Measurements from ENCODE around the gene FCSK. TPM values are rescaled to one million over a fixed set of nuclear protein-coding genes. Genes with fewer than 3 reads are reported as not detected.
A peak's percentile ranks its signal among the peaks of the same experiment; 100 is the strongest.

The FCSK gene
- total RNA-seq, 1 experiment from 2014 or later, result 6.4 TPM

GRCh38 chr16:70428178-70428998 lies 26.0 kb upstream of the FCSK start:
- H3K9ac ChIP-seq (ENCODE audit: low read length), result peak overlapping the region; percentile 69
- peak overlapping the region; percentile 9; the same call in 1 of the 2 replicates for H3K4me3 ChIP-seq (ENCODE audit: low read length)
- H3K79me2 ChIP-seq (ENCODE audit: low read length), result peaks cover 49% of the 10 kb centered on the region

GRCh38 chr16:70429888-70430666 lies 24.3 kb upstream of the FCSK start:
- H3K27ac ChIP-seq (ENCODE audit: low read length), result peak overlapping the region; percentile 99
- H3K9me2 ChIP-seq (replicated peaks; ENCODE audit: insufficient read depth, low read length), result no peaks in the 10 kb centered on the region
- no peaks in the 10 kb centered on the region for H3K27me3 ChIP-seq (ENCODE audit: low read length)
- no peaks in the 10 kb centered on the region for H3K9me3 ChIP-seq (ENCODE audit: low read length)
- peaks cover 72% of the 10 kb centered on the region for H3K4me1 ChIP-seq (ENCODE audit: low read length)
- peaks cover 58% of the 10 kb centered on the region for H3K79me2 ChIP-seq (ENCODE audit: low read length)
- H2AFZ ChIP-seq (ENCODE audit: low read length), result no peak overlapping the region
- peak overlapping the region; percentile 73 for H3K9ac ChIP-seq (ENCODE audit: low read length)
- H4K20me1 ChIP-seq (ENCODE audit: insufficient read depth, low read depth, low read length), result no peaks in the 10 kb centered on the region
- H3K4me2 ChIP-seq (ENCODE audit: low read depth, low read length, poor library complexity, severe bottlenecking), result peak overlapping the region; percentile 62
- peak overlapping the region; percentile 48 for H3K4me3 ChIP-seq (ENCODE audit: low read length)
- peak; percentile 92 for DNase-seq
- H3K36me3 ChIP-seq (ENCODE audit: insufficient read depth, low read length), result 0 out of 2 replicates have a peak, but pooled peaks cover 3% of the 10 kb centered on the region

More at GRCh38 chr16:70428178-70428998, 26.0 kb upstream of the FCSK start:
- no peaks in the 10 kb centered on the region for H4K20me1 ChIP-seq (ENCODE audit: insufficient read depth, low read depth, low read length)
- no peak overlapping the region for H2AFZ ChIP-seq (ENCODE audit: low read length)
- H3K9me2 ChIP-seq (replicated peaks; ENCODE audit: insufficient read depth, low read length), result no peaks in the 10 kb centered on the region
- no peaks in the 10 kb centered on the region for H3K27me3 ChIP-seq (ENCODE audit: low read length)
- no peaks in the 10 kb centered on the region for H3K9me3 ChIP-seq (ENCODE audit: low read length)
- peak; percentile 58 for DNase-seq
- peak overlapping the region; percentile 61 for H3K4me2 ChIP-seq (ENCODE audit: low read depth, low read length, poor library complexity, severe bottlenecking)
- peak overlapping the region; percentile 99 for H3K27ac ChIP-seq (ENCODE audit: low read length)
- peaks cover 55% of the 10 kb centered on the region for H3K4me1 ChIP-seq (ENCODE audit: low read length)
- H3K36me3 ChIP-seq (ENCODE audit: insufficient read depth, low read length), result peaks cover 8% of the 10 kb centered on the region; the same call in 1 of the 2 replicates

- peak; percentile 93 for DNase-seq
- Histone ChIP-seq H3K9me2 (replicated peaks; ENCODE audit: insufficient read depth, low read length) (no peaks in the 10 kb centered on the region), H4K20me1 (ENCODE audit: insufficient read depth, low read depth, low read length) (no peaks in the 10 kb centered on the region), H3K4me2 (ENCODE audit: low read depth, low read length, poor library complexity, severe bottlenecking) (peak overlapping the region; percentile 84), H3K27ac (ENCODE audit: low read length) (peak overlapping the region; percentile 99), H3K27me3 (ENCODE audit: low read length) (no peaks in the 10 kb centered on the region), H3K4me3 (ENCODE audit: low read length) (peak overlapping the region; percentile 58), H3K4me1 (ENCODE audit: low read length) (peaks cover 74% of the 10 kb centered on the region), H3K79me2 (ENCODE audit: low read length) (peaks cover 52% of the 10 kb centered on the region), H3K9me3 (ENCODE audit: low read length) (no peaks in the 10 kb centered on the region), H3K36me3 (ENCODE audit: insufficient read depth, low read length) (0 out of 2 replicates have a peak, but pooled peaks cover under 1% of the 10 kb centered on the region), H3K9ac (ENCODE audit: low read length) (peak overlapping the region; percentile 76), H2AFZ (ENCODE audit: low read length) (no peak overlapping the region)
Measured at GRCh38 chr16:70430667-70431536, 23.5 kb upstream of the FCSK start.

- no peak for DNase-seq
- peaks cover 87% of the 10 kb centered on the region for H3K4me1 ChIP-seq (ENCODE audit: low read length)
- H3K27me3 ChIP-seq (ENCODE audit: low read length), result no peaks in the 10 kb centered on the region
- H2AFZ ChIP-seq (ENCODE audit: low read length), result no peak overlapping the region
- H3K79me2 ChIP-seq (ENCODE audit: low read length), result peaks cover 56% of the 10 kb centered on the region
- H3K9me3 ChIP-seq (ENCODE audit: low read length), result no peaks in the 10 kb centered on the region
- peak overlapping the region; percentile 72 for H3K4me2 ChIP-seq (ENCODE audit: low read depth, low read length, poor library complexity, severe bottlenecking)
- H4K20me1 ChIP-seq (ENCODE audit: insufficient read depth, low read depth, low read length), result peaks cover 4% of the 10 kb centered on the region; the same call in 1 of the 2 replicates
- peak overlapping the region; percentile 99 for H3K27ac ChIP-seq (ENCODE audit: low read length)
- peak overlapping the region; percentile 53; the same call in 1 of the 2 replicates for H3K4me3 ChIP-seq (ENCODE audit: low read length)
- peak overlapping the region; percentile 67 for H3K9ac ChIP-seq (ENCODE audit: low read length)
- H3K36me3 ChIP-seq (ENCODE audit: insufficient read depth, low read length), result no peaks in the 10 kb centered on the region
- no peaks in the 10 kb centered on the region for H3K9me2 ChIP-seq (replicated peaks; ENCODE audit: insufficient read depth, low read length)
Measured at GRCh38 chr16:70432356-70432722, 22.1 kb upstream of the FCSK start.

- peaks cover 4% of the 10 kb centered on the region; the same call in 1 of the 2 replicates for H4K20me1 ChIP-seq (ENCODE audit: insufficient read depth, low read depth, low read length)
- H3K27me3 ChIP-seq (ENCODE audit: low read length), result no peaks in the 10 kb centered on the region
- H3K9ac ChIP-seq (ENCODE audit: low read length), result peak overlapping the region; percentile 67
- H3K9me3 ChIP-seq (ENCODE audit: low read length), result no peaks in the 10 kb centered on the region
- H3K4me1 ChIP-seq (ENCODE audit: low read length), result peaks cover 91% of the 10 kb centered on the region
- no peaks in the 10 kb centered on the region for H3K9me2 ChIP-seq (replicated peaks; ENCODE audit: insufficient read depth, low read length)
- H3K36me3 ChIP-seq (ENCODE audit: insufficient read depth, low read length), result no peaks in the 10 kb centered on the region
- peak; percentile 92 for DNase-seq
- H2AFZ ChIP-seq (ENCODE audit: low read length), result no peak overlapping the region
- H3K27ac ChIP-seq (ENCODE audit: low read length), result peak overlapping the region; percentile 99
- H3K4me3 ChIP-seq (ENCODE audit: low read length), result peak overlapping the region; percentile 53
- H3K79me2 ChIP-seq (ENCODE audit: low read length), result peaks cover 56% of the 10 kb centered on the region
- H3K4me2 ChIP-seq (ENCODE audit: low read depth, low read length, poor library complexity, severe bottlenecking), result peak overlapping the region; percentile 72
Measured at GRCh38 chr16:70432723-70433457, 21.5 kb upstream of the FCSK start.

GRCh38 chr16:70433458-70434103 lies 20.8 kb upstream of the FCSK start:
- no peaks in the 10 kb centered on the region for H3K36me3 ChIP-seq (ENCODE audit: insufficient read depth, low read length)
- DNase-seq, result no peak
- H2AFZ ChIP-seq (ENCODE audit: low read length), result no peak overlapping the region
- peaks cover 4% of the 10 kb centered on the region; the same call in 1 of the 2 replicates for H4K20me1 ChIP-seq (ENCODE audit: insufficient read depth, low read depth, low read length)
- H3K4me3 ChIP-seq (ENCODE audit: low read length), result peak overlapping the region; percentile 53
- H3K4me1 ChIP-seq (ENCODE audit: low read length), result peaks cover 84% of the 10 kb centered on the region
- H3K27me3 ChIP-seq (ENCODE audit: low read length), result no peaks in the 10 kb centered on the region
- peaks cover 56% of the 10 kb centered on the region for H3K79me2 ChIP-seq (ENCODE audit: low read length)
- H3K9me3 ChIP-seq (ENCODE audit: low read length), result no peaks in the 10 kb centered on the region
- H3K9ac ChIP-seq (ENCODE audit: low read length), result peak overlapping the region; percentile 67
- peak overlapping the region; percentile 72 for H3K4me2 ChIP-seq (ENCODE audit: low read depth, low read length, poor library complexity, severe bottlenecking)
- H3K9me2 ChIP-seq (replicated peaks; ENCODE audit: insufficient read depth, low read length), result no peaks in the 10 kb centered on the region
- H3K27ac ChIP-seq (ENCODE audit: low read length), result peak overlapping the region; percentile 99

Data from Karpas-422 (cell line).